Measurements from ENCODE around the gene PSMD12. TPM values are rescaled to one million over a fixed set of nuclear protein-coding genes. Genes with fewer than 3 reads are reported as not detected.

Gene PSMD12
- total RNA-seq, 1 experiment from 2014 or later: 30.3 TPM

- DNase-seq (ENCODE audit: low spot score): peak; percentile 92
Measured at GRCh38 chr17:67386965-67387551, 20.7 kb upstream of the PSMD12 start.

- DNase-seq (ENCODE audit: low spot score): no peak
Measured at GRCh38 chr17:67385122-67385988, 19.0 kb upstream of the PSMD12 start.

- no peak for DNase-seq (ENCODE audit: low spot score)
Measured at GRCh38 chr17:67381929-67382257, 15.5 kb upstream of the PSMD12 start.

- DNase-seq (ENCODE audit: low spot score): no peak
Measured at GRCh38 chr17:67379251-67379630, 12.9 kb upstream of the PSMD12 start.

GRCh38 chr17:67378454-67379250 is 12.3 kb upstream of the PSMD12 start:
- peak; percentile 91 for DNase-seq (ENCODE audit: low spot score)

GRCh38 chr17:67377488-67378453 is 11.4 kb upstream of the PSMD12 start:
- peak; percentile 69 for DNase-seq (ENCODE audit: low spot score)

- DNase-seq (ENCODE audit: low spot score): peak; percentile 90
Measured at GRCh38 chr17:67376737-67377487, 10.5 kb upstream of the PSMD12 start, which contains the start of gene PITPNC1. Gene PITPNC1, plus strand, starts transcription at chr17:67377281.

GRCh38 chr17:67376415-67376736 is 10.0 kb upstream of the PSMD12 start:
- no peak for DNase-seq (ENCODE audit: low spot score)

GRCh38 chr17:67375716-67376115 is 9.3 kb upstream of the PSMD12 start:
- no peak for DNase-seq (ENCODE audit: low spot score)

- DNase-seq (ENCODE audit: low spot score): no peak
Measured at GRCh38 chr17:67375054-67375427, 8.7 kb upstream of the PSMD12 start.

- DNase-seq (ENCODE audit: low spot score): peak; percentile 96
Measured at GRCh38 chr17:67374329-67375053, 8.1 kb upstream of the PSMD12 start.

- peak; percentile 75 for DNase-seq (ENCODE audit: low spot score)
Measured at GRCh38 chr17:67372751-67373150, 6.4 kb upstream of the PSMD12 start.

GRCh38 chr17:67369676-67370075 is 3.3 kb upstream of the PSMD12 start:
- DNase-seq (ENCODE audit: low spot score): peak; percentile 36

- no peak for DNase-seq (ENCODE audit: low spot score)
Measured at GRCh38 chr17:67365738-67366192, 612 bp downstream of the PSMD12 start.

- peak; percentile 76 for DNase-seq (ENCODE audit: low spot score)
Measured at GRCh38 chr17:67364847-67365737, 1.3 kb downstream of the PSMD12 start.

- DNase-seq (ENCODE audit: low spot score): no peak
Measured at GRCh38 chr17:67362173-67362572, 4.2 kb downstream of the PSMD12 start.

GRCh38 chr17:67360880-67361279 is 5.5 kb downstream of the PSMD12 start:
- no peak for DNase-seq (ENCODE audit: low spot score)

GRCh38 chr17:67359960-67360791 is 6.2 kb downstream of the PSMD12 start:
- peak; percentile 72 for DNase-seq (ENCODE audit: low spot score)
